GM10248 (cell line): ENCODE results near the gene DENND6A.

ENCODE experiments used
- CTCF ChIA-PET: fragments of 300-600 bp; sonication (Branson Sonifier 250); formaldehyde crosslinking; extraction: SDS; loops from one replicate; lab custom pipeline; 2021; ENCODE audit warnings: antibody characterized with exemption; lab: Yijun Ruan, JAX
- POLR2A ChIA-PET: fragments of 350-650 bp; sonication (Branson Sonifier 250); formaldehyde crosslinking; extraction: SDS; loops from one replicate; lab custom pipeline; 2020; ENCODE audit warnings: antibody characterized with exemption; lab: Yijun Ruan, JAX
- DNase-seq: peaks from one replicate; pipeline ENCODE4 v3.0.0; 2012; ENCODE audit errors: extremely low spot score
- TF ChIP-seq, protein P1 (sequence below): IDR thresholded peaks from 2 replicates; pipeline ENCODE4 v1.5.1; 2012; ENCODE audit warnings: mild to moderate bottlenecking, low read depth; ENCODE audit errors: extremely low read depth, missing control alignments, control extremely low read depth

The DENND6A gene

DNA sequence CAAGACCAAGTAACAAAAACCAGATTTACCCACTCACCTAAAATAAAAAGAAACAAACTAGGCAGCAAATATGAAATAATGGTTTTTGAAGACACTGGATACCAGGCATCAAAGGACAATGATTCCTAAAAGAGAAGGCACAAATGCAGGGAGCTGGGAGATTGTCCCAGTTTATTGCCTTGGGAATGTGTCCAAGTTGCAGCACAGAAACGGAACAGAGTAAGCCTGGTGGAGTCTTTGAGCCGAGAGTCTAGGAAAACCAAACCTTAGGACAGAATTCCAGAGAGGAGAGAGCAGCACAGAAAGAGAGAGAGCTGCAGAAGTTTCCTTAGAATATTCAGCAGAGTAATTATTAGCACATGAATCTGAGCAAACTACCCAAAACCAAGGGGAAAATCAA, 87.9 kb downstream of the DENND6A start:
- ChIA-PET CTCF (interaction anchor here (1.1 kb wide), 1 partner anchor 75 kb away, joined by 3 read pairs; no protein-coding TSS in a partner anchor), POLR2A (no interaction called here)
- DNase-seq, result no peak
- TF ChIP-seq, protein P1, sequence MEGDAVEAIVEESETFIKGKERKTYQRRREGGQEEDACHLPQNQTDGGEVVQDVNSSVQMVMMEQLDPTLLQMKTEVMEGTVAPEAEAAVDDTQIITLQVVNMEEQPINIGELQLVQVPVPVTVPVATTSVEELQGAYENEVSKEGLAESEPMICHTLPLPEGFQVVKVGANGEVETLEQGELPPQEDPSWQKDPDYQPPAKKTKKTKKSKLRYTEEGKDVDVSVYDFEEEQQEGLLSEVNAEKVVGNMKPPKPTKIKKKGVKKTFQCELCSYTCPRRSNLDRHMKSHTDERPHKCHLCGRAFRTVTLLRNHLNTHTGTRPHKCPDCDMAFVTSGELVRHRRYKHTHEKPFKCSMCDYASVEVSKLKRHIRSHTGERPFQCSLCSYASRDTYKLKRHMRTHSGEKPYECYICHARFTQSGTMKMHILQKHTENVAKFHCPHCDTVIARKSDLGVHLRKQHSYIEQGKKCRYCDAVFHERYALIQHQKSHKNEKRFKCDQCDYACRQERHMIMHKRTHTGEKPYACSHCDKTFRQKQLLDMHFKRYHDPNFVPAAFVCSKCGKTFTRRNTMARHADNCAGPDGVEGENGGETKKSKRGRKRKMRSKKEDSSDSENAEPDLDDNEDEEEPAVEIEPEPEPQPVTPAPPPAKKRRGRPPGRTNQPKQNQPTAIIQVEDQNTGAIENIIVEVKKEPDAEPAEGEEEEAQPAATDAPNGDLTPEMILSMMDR, result no peak

DNA sequence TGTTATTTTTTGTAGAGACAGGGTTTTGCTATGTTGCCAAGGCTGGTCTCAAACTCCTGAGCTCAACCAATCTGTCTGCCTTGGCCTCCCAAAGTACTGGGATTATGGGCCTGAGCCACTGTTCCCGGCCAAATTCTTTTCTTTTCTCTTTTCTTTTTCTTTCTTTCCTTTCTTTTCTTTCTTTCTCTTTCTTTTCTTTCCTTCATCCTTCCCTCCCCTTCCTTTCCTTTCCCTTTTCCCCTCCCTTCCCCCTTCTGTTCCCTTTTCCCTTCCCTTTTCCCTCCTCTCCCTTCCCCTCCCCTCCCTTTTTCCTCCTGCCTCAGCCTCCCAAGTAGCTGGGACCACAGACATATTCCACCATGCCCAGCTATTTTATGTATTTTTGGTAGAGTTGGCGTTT, 92.7 kb downstream of the DENND6A start:
- ChIA-PET POLR2A (no interaction called here), CTCF (interaction anchor here (1.1 to 1.3 kb wide), 2 partner anchors 17 to 80 kb away, joined by 3 to 4 read pairs; no protein-coding TSS in a partner anchor)
- DNase-seq, result no peak
- TF ChIP-seq, protein P1, result no peak

DNA sequence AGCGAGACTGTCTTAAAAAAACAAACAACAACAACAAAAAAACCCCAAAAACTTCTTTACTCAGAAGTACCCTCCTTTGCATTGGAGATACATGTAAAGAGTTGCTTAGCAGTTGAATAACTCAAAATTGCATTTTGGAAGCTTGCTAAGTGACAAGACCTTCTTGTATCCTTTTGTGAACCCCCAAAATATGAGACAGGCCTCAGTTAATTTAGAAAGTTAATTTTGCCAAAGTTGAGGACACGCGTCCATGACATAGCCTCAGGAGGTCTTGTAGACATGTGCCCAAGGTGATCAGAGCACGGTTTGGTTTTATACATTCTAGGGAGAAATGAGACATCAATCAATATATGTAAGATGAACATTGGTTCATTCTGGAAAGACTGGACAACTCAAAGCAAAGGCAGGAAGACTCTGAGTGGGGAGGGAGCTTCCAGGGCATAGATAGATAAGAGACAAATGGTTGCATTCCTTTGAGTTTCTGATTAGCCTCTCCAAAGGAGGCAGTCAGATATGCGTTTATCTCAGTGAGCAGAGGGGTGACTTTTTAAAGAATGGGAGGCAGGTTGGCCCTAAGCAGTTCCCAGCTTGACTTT, 94.0 kb downstream of the DENND6A start:
- no peak for DNase-seq
- TF ChIP-seq, protein P1, result no peak
- CTCF ChIA-PET, result interaction anchor here (1.3 kb wide), 1 partner anchor 18 kb away, joined by 4 read pairs; no protein-coding TSS in a partner anchor
- POLR2A ChIA-PET, result interaction anchor here (0.6 to 1.0 kb wide), 4 partner anchors 18 to 400 kb away, joined by 3 to 4 read pairs (median 3); partner anchors contain the start of gene PDE12

DNA sequence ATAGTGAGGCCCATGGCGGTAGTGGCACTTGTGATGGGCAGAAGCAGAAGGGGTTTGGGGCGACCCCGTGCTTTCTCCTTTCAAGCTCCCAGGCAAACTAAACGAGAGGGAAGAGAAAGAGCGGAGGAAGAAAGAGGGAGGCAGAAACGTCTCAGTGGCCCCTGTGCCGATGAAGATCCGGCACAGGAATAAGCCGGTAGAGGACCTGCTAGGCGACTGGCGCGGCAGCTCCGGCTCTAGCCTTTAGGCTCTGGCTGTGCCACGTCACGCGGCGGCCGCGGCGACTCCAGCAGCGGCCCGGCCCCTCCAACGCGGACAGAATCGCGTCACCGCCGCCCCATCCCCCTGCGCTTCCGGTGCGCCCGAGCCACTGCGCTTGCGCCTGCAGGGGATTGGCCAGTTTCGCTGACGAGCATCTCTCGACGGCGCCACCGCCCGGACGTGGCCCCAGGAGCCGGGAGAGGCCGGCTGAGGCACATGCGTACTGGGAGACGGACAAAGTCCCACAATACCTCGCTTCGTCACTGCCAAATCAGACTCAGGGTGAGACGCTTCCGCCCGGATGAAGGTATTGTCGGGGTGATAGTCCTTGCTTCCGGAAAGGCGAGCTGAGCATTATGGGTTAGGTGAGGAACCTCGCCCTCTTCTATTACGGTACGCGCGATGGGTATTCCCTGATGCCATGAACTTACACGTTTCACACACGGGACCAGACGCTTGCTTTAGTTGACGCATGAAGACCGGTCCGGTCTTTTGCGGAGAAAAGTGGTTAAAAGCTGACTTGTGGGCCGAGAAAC, 95.6 kb downstream of the DENND6A start, which contains the start of gene ARF4:
Gene ARF4 (minus strand): TSS at position 218 of the 797 bp plus-strand sequence. CDS start 204 bp downstream, at position 14.
- CTCF ChIA-PET, result interaction anchor here (0.7 to 1.9 kb wide), 4 partner anchors 10 to 93 kb away, joined by 3 to 4 read pairs (median 3); no protein-coding TSS in a partner anchor
- DNase-seq, result peak; percentile 98
- POLR2A ChIA-PET, result interaction anchor here (0.6 to 2.5 kb wide), 9 partner anchors 8 to 159 kb away, joined by 3 to 17 read pairs (median 6); partner anchors contain the start of genes PDE12 and SLMAP
- TF ChIP-seq, protein P1, result peak; percentile 31

DNA sequence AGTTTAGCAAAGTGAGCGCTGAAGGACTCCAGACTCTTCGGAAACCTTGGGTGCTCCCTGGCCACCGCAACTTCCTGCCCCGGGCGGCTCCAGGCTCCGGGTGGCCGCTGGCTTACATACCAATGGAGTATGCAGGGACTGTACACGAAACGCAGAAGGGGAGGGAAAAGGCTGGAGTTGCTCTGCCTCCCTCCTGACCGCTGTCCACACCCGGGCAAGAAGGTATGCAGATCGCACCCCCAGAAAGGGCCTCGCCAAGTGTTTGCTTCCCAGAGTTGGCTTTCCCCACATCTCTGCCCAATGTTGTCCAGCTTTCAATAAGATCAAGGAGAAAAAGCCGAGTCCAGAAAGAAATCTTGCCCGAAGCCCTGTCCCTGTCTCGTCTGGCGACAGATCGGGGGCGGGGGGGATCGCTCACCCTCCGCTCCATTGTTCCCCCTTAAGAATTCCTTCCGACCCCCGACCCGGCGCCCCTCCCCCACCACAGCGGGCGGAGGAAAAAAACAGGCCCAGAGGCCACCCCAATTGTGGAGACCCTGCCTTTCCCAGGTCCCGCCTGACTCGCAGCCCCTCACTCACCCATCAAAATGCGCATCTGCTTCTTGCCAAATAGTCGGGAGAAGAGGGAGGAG, 96.3 kb downstream of the DENND6A start:
- TF ChIP-seq, protein P1, result no peak
- ChIA-PET CTCF (interaction anchor here (1.3 to 1.9 kb wide), 3 partner anchors 11 to 39 kb away, joined by 3 to 4 read pairs (median 3); no protein-coding TSS in a partner anchor), POLR2A (interaction anchor here (0.7 to 2.5 kb wide), 8 partner anchors 7 to 179 kb away, joined by 3 to 17 read pairs (median 6); partner anchors contain the start of genes DENND6A, PDE12 and SLMAP)
- peak; percentile 27 for DNase-seq
